NCI-H2227 treated with DMSO at 0.1 percent for 48 hours (cell line): Measurements from ENCODE around the gene BSDC1.
"Not testable (repeated sequence)": the region's sequence is repeated elsewhere in the genome, so short reads cannot be mapped to it uniquely, and the experiment has no call there.

ENCODE experiments used
- DNase-seq: peaks from one replicate; lab custom pipeline; 2025; lab: John Stamatoyannopoulos, UW

BSDC1 gene

GRCh38 chr1:32394141-32394889 lies at the start of gene BSDC1:
BSDC1 (minus strand) TSS chr1:32394441; CDS start chr1:32394414, 27 bp downstream.
- peak; percentile 99 for DNase-seq

- not testable (repeated sequence) for DNase-seq
Measured at GRCh38 chr1:32441467-32441866, 47.2 kb upstream of the BSDC1 start.

GRCh38 chr1:32438777-32439176 lies 44.5 kb upstream of the BSDC1 start:
- DNase-seq = not testable (repeated sequence)

- no peak for DNase-seq
Measured at GRCh38 chr1:32438136-32438535, 43.9 kb upstream of the BSDC1 start.

GRCh38 chr1:32431736-32432400 lies 37.6 kb upstream of the BSDC1 start:
- DNase-seq = no peak

GRCh38 chr1:32427264-32427963 lies 33.2 kb upstream of the BSDC1 start:
- no peak for DNase-seq

- DNase-seq = peak; percentile 44
Measured at GRCh38 chr1:32426489-32427255, 32.4 kb upstream of the BSDC1 start.

GRCh38 chr1:32421775-32422174 lies 27.5 kb upstream of the BSDC1 start:
- no peak for DNase-seq

GRCh38 chr1:32414186-32414886 lies 20.1 kb upstream of the BSDC1 start:
- DNase-seq = no peak

- DNase-seq = no peak
Measured at GRCh38 chr1:32413507-32414185, 19.4 kb upstream of the BSDC1 start.

- DNase-seq = no peak
Measured at GRCh38 chr1:32411261-32411660, 17.0 kb upstream of the BSDC1 start.

- DNase-seq = no peak
Measured at GRCh38 chr1:32406629-32407111, 12.4 kb upstream of the BSDC1 start.

GRCh38 chr1:32405672-32406467 lies 11.6 kb upstream of the BSDC1 start:
- DNase-seq = no peak

- DNase-seq = no peak
Measured at GRCh38 chr1:32404946-32405345, 10.7 kb upstream of the BSDC1 start.

- peak; percentile 67 for DNase-seq
Measured at GRCh38 chr1:32400876-32401631, 6.8 kb upstream of the BSDC1 start.

- no peak for DNase-seq
Measured at GRCh38 chr1:32399843-32400242, 5.6 kb upstream of the BSDC1 start.

- DNase-seq = no peak
Measured at GRCh38 chr1:32398401-32398800, 4.2 kb upstream of the BSDC1 start.

- not testable (repeated sequence) for DNase-seq
Measured at GRCh38 chr1:32396524-32396923, 2.3 kb upstream of the BSDC1 start.

GRCh38 chr1:32394890-32395432 lies 720 bp upstream of the BSDC1 start:
- peak; percentile 69 for DNase-seq
